Calu3 (cell line): ENCODE results near the gene KCNJ2. TPM values are rescaled to one million over a fixed set of nuclear protein-coding genes. Genes with fewer than 3 reads are reported as not detected.

Experiments used
- BruUV-seq: library from RNA; stranded (reverse); fragments of 400-500 nt; replicated peaks from 2 replicates; lab custom pipeline; 2021; lab: Mats Ljungman, UMichigan
- CTCF ChIA-PET: fragments of 300-600 bp; sonication (Branson Sonifier 250); formaldehyde crosslinking; loops from one replicate; lab custom pipeline; 2022; ENCODE audit warnings: antibody characterized with exemption; lab: Charles Lee
- DNase-seq: peaks from one replicate; pipeline ENCODE4 v3.0.0; 2022
- H3K27ac Mint-ChIP-seq: one replicate; pipeline ENCODE4 v1.8.0; 2022; ENCODE audit warnings: mixed read lengths; ENCODE audit not compliant: unreplicated experiment
- H3K27me3 Mint-ChIP-seq: one replicate; pipeline ENCODE4 v1.8.0; 2022; ENCODE audit warnings: mixed read lengths; ENCODE audit not compliant: unreplicated experiment
- H3K36me3 Mint-ChIP-seq: one replicate; pipeline ENCODE4 v1.8.0; 2022; ENCODE audit warnings: mild to moderate bottlenecking, moderate library complexity, mixed read lengths; ENCODE audit not compliant: insufficient read depth, unreplicated experiment
- H3K4me1 Mint-ChIP-seq: one replicate; pipeline ENCODE4 v1.8.0; 2022; ENCODE audit warnings: mild to moderate bottlenecking, low read depth, mixed read lengths; ENCODE audit not compliant: unreplicated experiment
- H3K4me3 Mint-ChIP-seq: one replicate; pipeline ENCODE4 v1.8.0; 2022; ENCODE audit warnings: mild to moderate bottlenecking, low read depth, moderate library complexity, mixed read lengths; ENCODE audit not compliant: unreplicated experiment
- H3K9me3 Mint-ChIP-seq: one replicate; pipeline ENCODE4 v1.8.0; 2022; ENCODE audit warnings: low read depth, mixed read lengths; ENCODE audit not compliant: unreplicated experiment
- CTCF ChIP-seq: fragments of 200-600 bp; IDR thresholded peaks from one replicate; pipeline ENCODE4 v1.8.0; 2022; ENCODE audit warnings: antibody characterized with exemption; ENCODE audit not compliant: unreplicated experiment
- intact Hi-C: fragments of 100-400 bp; cut with micrococcal nuclease; formaldehyde crosslinking; loops from one replicate; pipeline ENCODE4 v1.10.0; 2022; ENCODE audit not compliant: unreplicated experiment
- total RNA-seq: library from RNA; stranded (reverse); gene quantifications from 2 replicates; pipeline ENCODE4 v1.2.3, GENCODE V29; 2022

The KCNJ2 gene
- total RNA-seq, 1 experiment from 2014 or later: not detected

DNA sequence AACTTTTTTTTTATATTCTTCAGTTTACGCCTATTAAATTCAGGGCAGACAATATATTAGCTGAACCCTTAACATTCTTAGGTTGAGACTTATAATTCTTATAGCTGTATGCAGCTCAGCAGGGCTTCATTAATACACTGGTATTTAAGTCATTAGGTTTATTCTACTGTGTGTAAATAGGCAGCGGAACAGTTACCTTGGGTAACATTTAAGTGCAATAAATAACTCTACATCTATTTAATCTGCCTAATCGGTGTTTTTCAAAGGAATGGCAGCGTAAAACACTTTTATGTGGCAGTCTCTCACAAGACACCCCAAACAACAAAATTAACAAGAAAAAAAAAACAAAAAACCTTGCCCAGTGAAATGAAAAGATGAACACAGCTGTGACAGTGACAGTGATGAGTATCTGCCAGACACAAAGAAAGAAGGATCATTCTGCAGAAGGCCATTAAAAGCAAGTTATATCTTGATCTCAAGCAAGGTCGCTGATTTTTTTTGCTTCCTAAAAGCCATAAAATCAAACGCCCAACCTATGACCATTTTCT lies 32.6 kb downstream of the KCNJ2 start:
- BruUV-seq: no TSS peak
- Mint-ChIP-seq H3K4me1 (no peaks in the 10 kb centered on the region), H3K36me3 (no peaks in the 10 kb centered on the region), H3K27me3 (no peaks in the 10 kb centered on the region), H3K9me3 (peaks cover 8% of the 10 kb centered on the region), H3K27ac (no peak overlapping the region), H3K4me3 (no peak overlapping the region)
- intact Hi-C loops: no loop called here
- DNase-seq: no peak
- CTCF ChIA-PET: no interaction called here
- TF ChIP-seq CTCF: no peak

DNA sequence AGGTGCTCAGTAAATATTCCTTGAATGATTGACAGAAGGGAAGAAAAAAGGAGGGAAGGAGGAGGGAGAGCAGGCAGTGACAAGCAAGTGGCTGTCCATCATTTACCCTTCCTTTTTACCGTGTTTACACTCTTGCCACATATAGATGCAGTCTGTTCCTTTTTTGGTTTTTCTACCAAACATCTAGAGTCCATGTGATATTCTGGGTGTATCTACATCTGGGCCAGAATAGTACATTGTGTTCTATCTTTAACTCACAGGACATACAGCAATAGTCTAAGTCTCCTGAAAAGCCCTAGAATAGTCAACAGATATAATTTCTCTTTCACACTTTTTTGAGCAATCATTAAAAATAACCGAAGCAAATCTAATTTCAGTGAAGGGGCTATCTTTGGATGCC lies 33.5 kb downstream of the KCNJ2 start:
- peaks cover 8% of the 10 kb centered on the region for H3K9me3 Mint-ChIP-seq
- no peak for TF ChIP-seq CTCF
- no peaks in the 10 kb centered on the region for H3K36me3 Mint-ChIP-seq
- no peaks in the 10 kb centered on the region for H3K4me1 Mint-ChIP-seq
- no peak overlapping the region for H3K4me3 Mint-ChIP-seq
- H3K27me3 Mint-ChIP-seq: no peaks in the 10 kb centered on the region
- H3K27ac Mint-ChIP-seq: no peak overlapping the region
- intact Hi-C loops: no loop called here
- DNase-seq: no peak
- BruUV-seq: no TSS peak
- CTCF ChIA-PET: no interaction called here

GRCh38 chr17:70204431-70204830 lies 35.1 kb downstream of the KCNJ2 start:
- intact Hi-C loops: no loop called here
- Mint-ChIP-seq H3K27ac (no peak overlapping the region), H3K27me3 (no peaks in the 10 kb centered on the region), H3K36me3 (no peaks in the 10 kb centered on the region), H3K4me3 (no peak overlapping the region), H3K4me1 (no peaks in the 10 kb centered on the region), H3K9me3 (peaks cover 5% of the 10 kb centered on the region)
- no TSS peak for BruUV-seq
- CTCF ChIA-PET: no interaction called here
- DNase-seq: no peak
- TF ChIP-seq CTCF: no peak

DNA sequence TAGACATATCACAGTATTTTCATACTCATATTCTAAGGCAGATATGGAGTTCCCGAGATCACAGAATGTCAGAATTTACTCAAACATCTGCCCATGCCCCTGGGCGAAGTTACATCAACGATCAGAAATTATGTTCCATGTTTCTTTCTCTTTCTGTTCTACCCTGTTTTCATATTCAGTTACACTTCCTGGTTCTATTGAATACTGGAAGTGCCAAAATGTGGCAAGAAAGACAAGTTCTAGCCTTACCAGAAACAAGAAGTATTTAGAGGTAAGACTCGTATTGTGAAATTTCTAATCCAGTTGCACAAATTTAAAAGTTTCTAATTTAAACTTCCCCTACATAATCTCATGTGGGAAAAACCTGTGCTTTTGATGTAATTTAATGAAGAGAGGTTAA lies 36.1 kb downstream of the KCNJ2 start:
- H3K4me1 Mint-ChIP-seq: no peaks in the 10 kb centered on the region
- CTCF ChIA-PET: no interaction called here
- intact Hi-C loops: no loop called here
- BruUV-seq: no TSS peak
- no peaks in the 10 kb centered on the region for H3K36me3 Mint-ChIP-seq
- DNase-seq: no peak
- H3K4me3 Mint-ChIP-seq: no peak overlapping the region
- no peaks in the 10 kb centered on the region for H3K27me3 Mint-ChIP-seq
- H3K27ac Mint-ChIP-seq: no peak overlapping the region
- no peak for TF ChIP-seq CTCF
- peaks cover 5% of the 10 kb centered on the region for H3K9me3 Mint-ChIP-seq
